Stimulated activated CD8-positive, alpha-beta memory T cell treated with anti-CD3 and anti-CD28 coated beads, Interleukin-7, amount 100 ng/mL, for 48 hours (primary cell): Measurements from ENCODE around the gene CRYZ.

Experiments
- DNase-seq, 2 donors: peaks; one replicate each; pipeline ENCODE4 v3.0.0-alpha.2; 2020; ENCODE audit warnings: low read depth in 1 of 2; ENCODE audit errors: extremely low read depth in 1 of 2

CRYZ gene

GRCh38 chr1:74731399-74732052 lies 1.3 kb downstream of the CRYZ start:
- no peak for DNase-seq

GRCh38 chr1:74729741-74730478 lies 2.9 kb downstream of the CRYZ start:
- DNase-seq: peak in 1 of 2 donors; percentile 4

- no peak for DNase-seq
Observed at GRCh38 chr1:74728736-74729135, 4.1 kb downstream of the CRYZ start.

- DNase-seq: no peak
Observed at GRCh38 chr1:74726063-74726462, 6.8 kb downstream of the CRYZ start.

GRCh38 chr1:74717626-74718025 lies 15.2 kb downstream of the CRYZ start:
- DNase-seq: no peak

- no peak for DNase-seq
Observed at GRCh38 chr1:74716822-74717221, 16.0 kb downstream of the CRYZ start.

- DNase-seq: no peak
Observed at GRCh38 chr1:74715806-74716205, 17.0 kb downstream of the CRYZ start.

- DNase-seq: no peak
Observed at GRCh38 chr1:74715236-74715502, 17.7 kb downstream of the CRYZ start.

GRCh38 chr1:74714429-74715235 lies 18.2 kb downstream of the CRYZ start:
- no peak for DNase-seq

GRCh38 chr1:74713849-74714248 lies 19.0 kb downstream of the CRYZ start:
- DNase-seq: no peak

GRCh38 chr1:74712881-74713280 lies 20.0 kb downstream of the CRYZ start:
- no peak for DNase-seq

GRCh38 chr1:74703386-74704182 lies 29.3 kb downstream of the CRYZ start:
- no peak for DNase-seq

GRCh38 chr1:74699331-74699730 lies 33.5 kb downstream of the CRYZ start:
- no peak for DNase-seq

GRCh38 chr1:74697832-74698231 lies 35.0 kb downstream of the CRYZ start:
- no peak for DNase-seq

GRCh38 chr1:74693473-74693872 lies 39.4 kb downstream of the CRYZ start:
- DNase-seq: no peak

- DNase-seq: no peak
Observed at GRCh38 chr1:74690909-74691308, 41.9 kb downstream of the CRYZ start.

GRCh38 chr1:74690364-74690696 lies 42.5 kb downstream of the CRYZ start:
- DNase-seq: no peak

GRCh38 chr1:74689621-74690363 lies 43.1 kb downstream of the CRYZ start:
- DNase-seq: no peak

- no peak for DNase-seq
Observed at GRCh38 chr1:74686928-74687327, 45.9 kb downstream of the CRYZ start.

- DNase-seq: no peak
Observed at GRCh38 chr1:74684301-74684700, 48.5 kb downstream of the CRYZ start.

- DNase-seq: no peak
Observed at GRCh38 chr1:74683656-74684055, 49.2 kb downstream of the CRYZ start.
